Measurements from ENCODE around the gene CCR5AS.

DNA sequence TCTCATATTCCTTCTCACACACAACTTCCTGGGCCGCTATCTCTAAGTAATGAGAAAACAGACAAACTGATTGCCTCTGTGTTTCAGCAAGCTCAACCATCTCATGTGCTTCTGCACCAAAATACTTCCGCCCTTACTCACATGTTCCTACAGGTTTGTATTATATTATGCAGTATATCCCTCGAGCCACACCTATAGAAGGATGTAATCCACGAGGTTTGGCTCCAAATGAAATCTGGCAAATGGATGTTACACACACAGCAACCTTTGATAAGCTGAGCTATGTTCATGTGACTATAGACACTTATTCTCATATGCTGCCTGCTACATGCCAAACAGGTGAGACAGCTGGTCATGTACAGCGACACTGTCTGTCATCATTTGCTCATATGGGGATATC, 22.8 kb upstream of the CCR5AS start:
- no peak for TF ChIP-seq EP300 (IDR thresholded peaks at IDR 0.05)
- TF ChIP-seq, protein P1, sequence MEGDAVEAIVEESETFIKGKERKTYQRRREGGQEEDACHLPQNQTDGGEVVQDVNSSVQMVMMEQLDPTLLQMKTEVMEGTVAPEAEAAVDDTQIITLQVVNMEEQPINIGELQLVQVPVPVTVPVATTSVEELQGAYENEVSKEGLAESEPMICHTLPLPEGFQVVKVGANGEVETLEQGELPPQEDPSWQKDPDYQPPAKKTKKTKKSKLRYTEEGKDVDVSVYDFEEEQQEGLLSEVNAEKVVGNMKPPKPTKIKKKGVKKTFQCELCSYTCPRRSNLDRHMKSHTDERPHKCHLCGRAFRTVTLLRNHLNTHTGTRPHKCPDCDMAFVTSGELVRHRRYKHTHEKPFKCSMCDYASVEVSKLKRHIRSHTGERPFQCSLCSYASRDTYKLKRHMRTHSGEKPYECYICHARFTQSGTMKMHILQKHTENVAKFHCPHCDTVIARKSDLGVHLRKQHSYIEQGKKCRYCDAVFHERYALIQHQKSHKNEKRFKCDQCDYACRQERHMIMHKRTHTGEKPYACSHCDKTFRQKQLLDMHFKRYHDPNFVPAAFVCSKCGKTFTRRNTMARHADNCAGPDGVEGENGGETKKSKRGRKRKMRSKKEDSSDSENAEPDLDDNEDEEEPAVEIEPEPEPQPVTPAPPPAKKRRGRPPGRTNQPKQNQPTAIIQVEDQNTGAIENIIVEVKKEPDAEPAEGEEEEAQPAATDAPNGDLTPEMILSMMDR (IDR thresholded peaks at IDR 0.05) = no peak
- no peak for TF ChIP-seq POLR2AphosphoS5 (IDR thresholded peaks at IDR 0.05)
- TF ChIP-seq POLR2A (IDR thresholded peaks at IDR 0.05; ENCODE audit: low read depth) = no peak

All from esophagus muscularis mucosa (tissue), 4 donors.